HEK293 (cell line): ENCODE measurements around the gene DHRS13.
"Not testable (repeated sequence)": the region's sequence is repeated elsewhere in the genome, so short reads cannot be mapped to it uniquely, and the experiment has no call there.

Source experiments
- CTCF ChIA-PET: fragments of 350-600 bp; formaldehyde crosslinking; extraction: SDS; loops from one replicate; lab custom pipeline; 2021; ENCODE audit warnings: antibody characterized with exemption; lab: Yijun Ruan, JAX
- POLR2A ChIA-PET: fragments of 300-600 bp; formaldehyde crosslinking; extraction: SDS; loops from one replicate; lab custom pipeline; 2020; ENCODE audit warnings: antibody characterized with exemption, inconsistent platforms; lab: Yijun Ruan, JAX
- H3K27ac ChIP-seq: fragments of 200-500 bp; sonication (Bioruptor generic); 2 replicates; pipeline ENCODE4 v1.5.1; 2014; ENCODE audit warnings: low read depth, low read length, control low read depth, inconsistent platforms; ENCODE audit errors: extremely low read depth
- H3K36me3 ChIP-seq, 2 experiments: fragments of 200-500 bp in 1 of 2; sonication (Bioruptor generic) in 1 of 2; 1 replicate in 1 of 2; 2 replicates in 1 of 2; pipeline ENCODE4 v1.5.1; 2014 to 2017; ENCODE audit warnings: inconsistent platforms in 2 of 2, low read length in 2 of 2; ENCODE audit not compliant: control insufficient read depth in 2 of 2, insufficient read depth in 1 of 2
- H3K4me1 ChIP-seq: fragments of 200-500 bp; sonication (Bioruptor generic); 2 replicates; pipeline ENCODE4 v1.5.1; 2014; ENCODE audit warnings: mild to moderate bottlenecking, low read length, inconsistent platforms; ENCODE audit not compliant: control insufficient read depth, insufficient read depth
- H3K4me3 ChIP-seq: 2 replicates; pipeline ENCODE4 v1.5.1; 2011; ENCODE audit warnings: low read depth, mild to moderate bottlenecking, control low read depth, low read length, moderate library complexity
- H3K9me3 ChIP-seq: fragments of 200-500 bp; sonication (Bioruptor generic); 2 replicates; pipeline ENCODE4 v1.5.1; 2014; ENCODE audit warnings: low read depth, low read length, inconsistent platforms; ENCODE audit not compliant: control insufficient read depth, insufficient read depth
- EGR2 ChIP-seq: fragments of 450-650 bp; formaldehyde crosslinking; IDR thresholded peaks from 2 replicates; pipeline ENCODE4 v1.5.1; 2016; ENCODE audit warnings: low read depth, missing biosample characterization, missing genetic modification characterization
- GLI2 ChIP-seq: fragments of 450-650 bp; formaldehyde crosslinking; IDR thresholded peaks from 2 replicates; pipeline ENCODE4; 2017; ENCODE audit warnings: missing biosample characterization, missing genetic modification characterization, low read depth, borderline replicate concordance
- PRDM1 ChIP-seq: fragments of 450-650 bp; formaldehyde crosslinking; IDR thresholded peaks from 2 replicates; pipeline ENCODE4; 2016; ENCODE audit warnings: missing biosample characterization, missing genetic modification characterization
- ZBTB8A ChIP-seq: fragments of 450-650 bp; formaldehyde crosslinking; IDR thresholded peaks from 2 replicates; pipeline ENCODE4 v1.5.1; 2016; ENCODE audit warnings: missing biosample characterization, missing genetic modification characterization
- ZNF112 ChIP-seq: fragments of 450-650 bp; formaldehyde crosslinking; IDR thresholded peaks from 2 replicates; pipeline ENCODE4 v1.5.0; 2017; ENCODE audit warnings: missing biosample characterization, missing genetic modification characterization
- ZNF140 ChIP-seq: fragments of 450-650 bp; formaldehyde crosslinking; IDR thresholded peaks from 2 replicates; pipeline ENCODE4 v1.5.1; 2016; ENCODE audit warnings: missing biosample characterization, missing genetic modification characterization
- ZNF211 ChIP-seq: fragments of 450-650 bp; formaldehyde crosslinking; IDR thresholded peaks from 2 replicates; pipeline ENCODE4 v1.5.1; 2016; ENCODE audit warnings: low read depth, missing biosample characterization, missing genetic modification characterization
- ZNF239 ChIP-seq: fragments of 450-650 bp; formaldehyde crosslinking; IDR thresholded peaks from 2 replicates; pipeline ENCODE4 v1.5.1; 2016; ENCODE audit warnings: missing biosample characterization, missing genetic modification characterization
- ZNF600 ChIP-seq: fragments of 450-650 bp; formaldehyde crosslinking; IDR thresholded peaks from 2 replicates; pipeline ENCODE4 v1.5.1; 2016; ENCODE audit warnings: missing biosample characterization, missing genetic modification characterization
- TF ChIP-seq, protein P1 (sequence below): fragments of 450-650 bp; formaldehyde crosslinking; IDR thresholded peaks from 2 replicates; pipeline ENCODE4 v1.5.1; 2016; ENCODE audit warnings: missing biosample characterization, missing genetic modification characterization, borderline replicate concordance
- TF ChIP-seq, protein P2 (sequence below): fragments of 450-650 bp; formaldehyde crosslinking; IDR thresholded peaks from 2 replicates; pipeline ENCODE4 v1.5.1; 2016; ENCODE audit warnings: missing biosample characterization, missing genetic modification characterization
- TF ChIP-seq, protein P3 (sequence below): fragments of 450-650 bp; formaldehyde crosslinking; IDR thresholded peaks from 2 replicates; pipeline ENCODE4; 2016; ENCODE audit warnings: missing biosample characterization, missing genetic modification characterization

The DHRS13 gene

DNA sequence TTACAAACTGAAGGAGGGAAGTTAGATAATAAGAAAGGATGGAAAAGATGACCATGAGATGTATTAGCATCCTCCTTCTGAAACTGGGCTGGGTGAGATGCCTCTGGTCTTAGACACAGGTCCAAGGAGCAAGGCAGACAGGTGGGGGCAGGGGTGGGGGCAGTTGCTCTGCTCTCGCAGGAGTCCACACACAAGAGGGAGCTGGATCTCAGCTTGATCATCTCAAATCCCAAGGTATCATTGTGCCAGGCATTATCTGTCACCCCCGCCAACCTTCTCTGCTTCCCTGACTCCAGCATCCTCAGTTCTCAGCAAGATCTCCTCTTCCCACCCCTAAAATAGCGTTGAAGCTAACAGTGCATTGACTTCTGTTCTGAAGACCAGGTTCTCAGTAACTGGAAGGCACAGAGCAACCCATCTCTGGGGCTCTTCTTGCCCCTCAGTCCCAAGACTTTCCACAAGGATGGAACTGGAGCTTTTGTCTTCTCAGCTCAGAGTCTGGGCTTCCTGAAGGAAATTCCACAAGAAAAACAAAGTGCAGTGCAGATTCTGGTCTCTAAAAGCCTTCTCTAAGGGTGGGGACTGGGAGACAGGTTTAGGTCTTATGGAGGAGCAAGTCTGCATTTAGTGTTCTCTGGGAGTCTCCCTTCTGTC, 7.0 kb downstream of the DHRS13 start (continued):
- TF ChIP-seq, protein P1, sequence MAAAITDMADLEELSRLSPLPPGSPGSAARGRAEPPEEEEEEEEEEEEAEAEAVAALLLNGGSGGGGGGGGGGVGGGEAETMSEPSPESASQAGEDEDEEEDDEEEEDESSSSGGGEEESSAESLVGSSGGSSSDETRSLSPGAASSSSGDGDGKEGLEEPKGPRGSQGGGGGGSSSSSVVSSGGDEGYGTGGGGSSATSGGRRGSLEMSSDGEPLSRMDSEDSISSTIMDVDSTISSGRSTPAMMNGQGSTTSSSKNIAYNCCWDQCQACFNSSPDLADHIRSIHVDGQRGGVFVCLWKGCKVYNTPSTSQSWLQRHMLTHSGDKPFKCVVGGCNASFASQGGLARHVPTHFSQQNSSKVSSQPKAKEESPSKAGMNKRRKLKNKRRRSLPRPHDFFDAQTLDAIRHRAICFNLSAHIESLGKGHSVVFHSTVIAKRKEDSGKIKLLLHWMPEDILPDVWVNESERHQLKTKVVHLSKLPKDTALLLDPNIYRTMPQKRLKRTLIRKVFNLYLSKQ = no peak
- TF ChIP-seq, protein P2, sequence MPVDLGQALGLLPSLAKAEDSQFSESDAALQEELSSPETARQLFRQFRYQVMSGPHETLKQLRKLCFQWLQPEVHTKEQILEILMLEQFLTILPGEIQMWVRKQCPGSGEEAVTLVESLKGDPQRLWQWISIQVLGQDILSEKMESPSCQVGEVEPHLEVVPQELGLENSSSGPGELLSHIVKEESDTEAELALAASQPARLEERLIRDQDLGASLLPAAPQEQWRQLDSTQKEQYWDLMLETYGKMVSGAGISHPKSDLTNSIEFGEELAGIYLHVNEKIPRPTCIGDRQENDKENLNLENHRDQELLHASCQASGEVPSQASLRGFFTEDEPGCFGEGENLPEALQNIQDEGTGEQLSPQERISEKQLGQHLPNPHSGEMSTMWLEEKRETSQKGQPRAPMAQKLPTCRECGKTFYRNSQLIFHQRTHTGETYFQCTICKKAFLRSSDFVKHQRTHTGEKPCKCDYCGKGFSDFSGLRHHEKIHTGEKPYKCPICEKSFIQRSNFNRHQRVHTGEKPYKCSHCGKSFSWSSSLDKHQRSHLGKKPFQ (tag by site-specific recombination) = no peak
- TF ChIP-seq ZNF112 (tag by site-specific recombination) = no peak

DNA sequence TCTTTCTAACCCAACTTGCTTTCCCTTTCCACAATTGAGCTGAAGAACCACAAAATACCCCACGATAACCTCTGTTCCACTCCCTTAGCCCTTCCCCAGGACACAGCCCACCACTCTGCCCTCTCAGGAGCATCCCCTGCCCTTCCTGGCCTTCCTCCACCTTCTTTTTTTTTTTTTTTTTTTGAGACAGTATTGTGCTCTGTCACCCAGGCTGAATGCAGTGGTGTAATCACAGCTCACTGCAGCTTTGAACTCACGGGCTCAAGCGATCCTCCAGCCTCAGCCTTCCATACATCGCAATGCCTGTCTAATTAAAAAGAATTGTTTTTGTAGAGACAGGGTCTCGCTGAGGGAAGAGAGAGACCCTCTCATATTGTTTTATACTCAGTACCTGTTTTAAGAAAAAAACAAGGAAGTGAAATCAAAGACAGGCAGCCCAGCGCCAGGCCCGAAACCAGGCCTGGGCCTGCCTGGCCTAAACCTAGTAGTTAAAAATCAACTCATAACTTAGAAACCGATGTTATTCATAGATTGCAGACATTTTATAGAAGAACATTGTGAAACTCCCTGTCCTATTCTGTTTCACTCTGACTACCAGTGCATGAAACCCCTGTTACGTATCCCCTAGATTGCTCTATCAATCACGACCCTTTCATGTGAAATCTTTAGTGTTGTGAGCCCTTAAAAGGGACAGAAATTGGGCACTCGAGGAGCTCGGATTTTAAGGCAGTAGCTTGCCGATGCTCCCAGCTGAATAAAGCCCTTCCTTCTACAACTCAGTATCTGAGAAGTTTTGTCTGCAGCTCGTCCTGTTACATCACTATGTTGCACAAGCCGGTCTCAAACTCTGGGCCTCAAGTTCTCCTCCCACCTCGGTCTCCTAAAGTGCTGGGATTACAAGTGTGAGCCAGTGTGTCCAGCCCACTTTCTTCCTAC, 9.4 kb downstream of the DHRS13 start:
- H3K4me3 ChIP-seq, H3K27ac ChIP-seq, H3K36me3 ChIP-seq, H3K4me1 ChIP-seq: not testable (repeated sequence)
- CTCF ChIA-PET = interaction anchor here (0.5 to 18.6 kb wide), 7 partner anchors 9 to 457 kb away, joined by 3 to 142 read pairs (median 3); partner anchors contain the start of gene DHRS13
- POLR2A ChIA-PET = interaction anchor here (0.7 to 1.3 kb wide), 4 partner anchors 29 to 174 kb away, joined by 3 to 4 read pairs (median 3); partner anchors contain the start of genes FAM222B and RPL23A
- TF ChIP-seq ZBTB8A (peak; percentile 71; the same call in 1 of the 2 replicates), ZNF211 (tag by site-specific recombination) (0 out of 2 replicates have a peak, but pooled peaks have one; percentile 23), PRDM1 (tag by site-specific recombination) (0 out of 2 replicates have a peak, but pooled peaks have one; percentile 41)
- TF ChIP-seq, all 188 proteins: peak for 3; not testable (repeated sequence) for 185
- H3K9me3 ChIP-seq = not testable (repeated sequence)

DNA sequence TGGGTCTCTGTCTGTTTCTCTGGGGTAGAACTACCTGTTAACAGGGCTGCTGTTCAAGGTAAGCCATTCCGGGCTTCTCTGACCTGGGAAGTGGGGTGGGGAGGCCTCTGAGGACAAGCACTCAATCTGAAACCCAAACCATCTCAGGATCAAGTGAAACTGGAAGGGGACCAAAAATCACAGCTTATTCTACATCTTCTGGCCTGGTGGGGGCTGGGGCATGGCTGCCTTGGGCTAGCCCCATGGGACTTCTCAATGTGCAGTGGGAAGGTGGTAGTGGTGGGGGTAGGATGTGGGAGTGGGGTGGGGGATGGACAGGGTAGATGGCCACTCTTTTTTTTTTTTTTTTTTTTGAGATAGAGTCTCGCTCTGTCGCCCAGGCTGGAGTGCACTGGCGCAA, 10.9 kb downstream of the DHRS13 start:
- H3K4me1 ChIP-seq = peaks cover 4% of the 10 kb centered on the region; the same call in 1 of the 2 replicates
- TF ChIP-seq ZNF140 (tag by site-specific recombination) = no peak
- TF ChIP-seq, protein P3, sequence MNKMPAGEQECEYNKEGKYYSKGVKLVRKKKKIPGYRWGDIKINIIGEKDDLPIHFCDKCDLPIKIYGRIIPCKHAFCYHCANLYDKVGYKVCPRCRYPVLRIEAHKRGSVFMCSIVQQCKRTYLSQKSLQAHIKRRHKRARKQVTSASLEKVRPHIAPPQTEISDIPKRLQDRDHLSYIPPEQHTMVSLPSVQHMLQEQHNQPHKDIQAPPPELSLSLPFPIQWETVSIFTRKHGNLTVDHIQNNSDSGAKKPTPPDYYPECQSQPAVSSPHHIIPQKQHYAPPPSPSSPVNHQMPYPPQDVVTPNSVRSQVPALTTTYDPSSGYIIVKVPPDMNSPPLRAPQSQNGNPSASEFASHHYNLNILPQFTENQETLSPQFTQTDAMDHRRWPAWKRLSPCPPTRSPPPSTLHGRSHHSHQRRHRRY (tag by site-specific recombination) = no peak
- no peak for TF ChIP-seq GLI2 (tag by site-specific recombination)
- TF ChIP-seq EGR2 (tag by site-specific recombination) = peak; percentile 36
- TF ChIP-seq, all 188 proteins: peak for 1
- ChIA-PET CTCF (interaction anchor here (0.6 to 18.6 kb wide), 5 partner anchors 10 to 246 kb away, joined by 3 to 142 read pairs (median 5); partner anchors contain the start of gene DHRS13), POLR2A (interaction anchor here (0.5 kb wide), 1 partner anchor 135 kb away, joined by 3 read pairs; no protein-coding TSS in a partner anchor)
- H3K36me3 ChIP-seq = peaks cover 0 to 16% of the 10 kb centered on the region in 2 experiments; a peak in 2 of 3 replicates
- H3K9me3 ChIP-seq = no peaks in the 10 kb centered on the region
- H3K4me3 ChIP-seq = no peak overlapping the region
- H3K27ac ChIP-seq = 0 out of 2 replicates have a peak overlapping the region, but pooled peaks have one; percentile 17

DNA sequence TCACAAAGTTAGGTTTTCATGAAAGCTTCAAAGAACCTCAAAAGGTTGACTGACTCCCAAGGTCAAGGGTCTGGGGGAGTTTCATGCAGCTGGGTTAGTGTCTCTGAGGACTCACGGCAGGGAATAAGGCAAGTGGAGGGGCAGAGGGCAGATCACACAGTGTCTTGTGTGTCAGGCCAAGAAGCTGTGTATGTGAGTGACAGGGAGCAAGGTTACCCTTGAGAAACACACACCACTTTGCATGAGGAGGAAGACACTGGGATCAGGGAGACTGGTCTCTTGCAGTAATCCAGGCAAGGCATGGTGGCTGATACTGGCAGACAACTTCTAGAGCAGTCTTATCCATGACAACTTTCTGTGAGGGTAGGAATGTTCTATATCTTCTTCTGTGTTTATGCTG, 11.7 kb downstream of the DHRS13 start:
- peaks cover 0 to 21% of the 10 kb centered on the region in 2 experiments; a peak in 2 of 3 replicates for H3K36me3 ChIP-seq
- no peaks in the 10 kb centered on the region for H3K9me3 ChIP-seq
- CTCF ChIA-PET = interaction anchor here (6.0 to 18.6 kb wide), 2 partner anchors 11 to 128 kb away, joined by 22 to 142 read pairs; partner anchors contain the start of gene DHRS13
- H3K27ac ChIP-seq = no peak overlapping the region
- TF ChIP-seq ZNF600 (peak; percentile 18; the same call in 1 of the 2 replicates), ZNF239 (tag by site-specific recombination) (no peak)
- no peak overlapping the region for H3K4me3 ChIP-seq
- POLR2A ChIA-PET = interaction anchor here (0.6 kb wide), 1 partner anchor 129 kb away, joined by 5 read pairs; no protein-coding TSS in a partner anchor
- peaks cover 2% of the 10 kb centered on the region; the same call in 1 of the 2 replicates for H3K4me1 ChIP-seq
